Endothelial cell of umbilical vein (primary cell): ENCODE results near the gene PLA2G4F.

Source experiments
- CTCF ChIP-seq, 2 donors: IDR thresholded peaks; 1 replicate in 1 of 2; 2 replicates in 1 of 2; pipeline ENCODE4 v1.5.1; 2011; ENCODE audit warnings: low read length in 2 of 2, mild to moderate bottlenecking in 2 of 2, moderate library complexity in 2 of 2, control low read depth in 1 of 2, inconsistent platforms in 1 of 2, low read depth in 1 of 2; ENCODE audit not compliant: insufficient read depth in 1 of 2; ENCODE audit errors: extremely low read depth in 1 of 2
- EZH2 ChIP-seq: IDR thresholded peaks from 2 replicates; pipeline ENCODE4 v1.6.1; 2012; ENCODE audit warnings: borderline replicate concordance, low read depth, mild to moderate bottlenecking, moderate library complexity, low read length, inconsistent platforms; ENCODE audit not compliant: severe bottlenecking
- MYC ChIP-seq: IDR thresholded peaks from one replicate; pipeline ENCODE4 v1.6.1; 2011; ENCODE audit warnings: mild to moderate bottlenecking, low read depth, low read length
- POLR2A ChIP-seq: IDR thresholded peaks from 2 replicates; pipeline ENCODE4 v1.6.1; 2012; ENCODE audit warnings: low read depth, mild to moderate bottlenecking, control low read depth, low read length
- POLR2AphosphoS5 ChIP-seq: IDR thresholded peaks from 2 replicates; pipeline ENCODE4 v1.6.1; 2012; ENCODE audit warnings: low read depth, mild to moderate bottlenecking, control low read depth, low read length, moderate library complexity; ENCODE audit not compliant: insufficient read depth

GRCh38 chr15:42110367-42110766 lies 46.1 kb downstream of the PLA2G4F start:
- TF ChIP-seq CTCF (IDR thresholded peaks at IDR 0.05; ENCODE audit: extremely low read depth in 1 of 2, insufficient read depth in 1 of 2, low read depth in 1 of 2, low read length in 2 of 2) (no peak), EZH2 (no peak), POLR2A (no peak), MYC (no peak), POLR2AphosphoS5 (no peak)
